Measurements from ENCODE around the gene SHMT2.

SHMT2 gene

DNA sequence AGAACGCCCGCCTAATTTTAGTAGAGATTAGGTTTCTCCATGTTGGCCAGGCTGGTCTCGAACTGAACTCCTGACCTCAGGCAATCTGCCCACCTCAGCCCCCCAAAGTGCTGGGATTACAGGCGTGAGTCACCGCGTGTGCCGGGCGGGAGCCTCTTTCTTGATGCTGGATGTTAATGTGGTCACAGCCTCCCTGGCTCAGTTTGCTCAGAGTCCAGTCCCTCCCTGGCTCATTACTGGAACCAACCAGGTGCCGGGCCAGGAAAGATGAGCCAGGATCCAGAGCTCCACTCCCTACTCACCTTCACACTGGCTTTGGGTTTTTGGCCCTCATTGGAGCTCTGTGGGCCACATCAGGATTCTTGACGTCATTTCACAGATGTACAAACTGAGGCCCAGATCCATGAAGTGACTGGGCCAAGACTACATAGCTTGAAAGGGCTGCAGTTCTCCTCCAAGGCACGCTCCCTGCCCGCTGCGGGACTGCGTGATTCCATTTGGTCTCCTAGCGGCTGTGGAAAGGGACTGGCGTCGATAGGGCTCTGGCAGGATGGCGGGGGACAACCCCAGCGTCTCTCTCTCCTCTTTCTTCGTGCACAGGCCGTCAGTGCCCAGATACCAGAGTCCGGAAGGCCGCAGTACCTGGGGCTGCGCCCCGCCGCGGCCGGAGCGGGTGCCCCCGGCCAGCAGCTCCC, 5.1 kb upstream of the SHMT2 start:
- H3K9ac ChIP-seq, result no peak overlapping the region
- H3K9me3 ChIP-seq (ENCODE audit: control insufficient read depth, low read length), result no peaks in the 10 kb centered on the region
- peaks cover 11% of the 10 kb centered on the region for H3K27me3 ChIP-seq (ENCODE audit: control insufficient read depth, insufficient read depth, low read length)
- no peaks in the 10 kb centered on the region for H3K79me2 ChIP-seq
- H3K4me3 ChIP-seq (ENCODE audit: low read depth, low read length), result no peak overlapping the region
- H2AFZ ChIP-seq, result no peak overlapping the region
- no peaks in the 10 kb centered on the region for H3K36me3 ChIP-seq (ENCODE audit: control insufficient read depth, insufficient read depth, low read length)
- TF ChIP-seq CTCF (IDR thresholded peaks at IDR 0.05), result no peak
- H3K4me1 ChIP-seq, result no peaks in the 10 kb centered on the region
- H3K4me2 ChIP-seq (ENCODE audit: low read length), result no peak overlapping the region
- no peak overlapping the region for H3K27ac ChIP-seq

DNA sequence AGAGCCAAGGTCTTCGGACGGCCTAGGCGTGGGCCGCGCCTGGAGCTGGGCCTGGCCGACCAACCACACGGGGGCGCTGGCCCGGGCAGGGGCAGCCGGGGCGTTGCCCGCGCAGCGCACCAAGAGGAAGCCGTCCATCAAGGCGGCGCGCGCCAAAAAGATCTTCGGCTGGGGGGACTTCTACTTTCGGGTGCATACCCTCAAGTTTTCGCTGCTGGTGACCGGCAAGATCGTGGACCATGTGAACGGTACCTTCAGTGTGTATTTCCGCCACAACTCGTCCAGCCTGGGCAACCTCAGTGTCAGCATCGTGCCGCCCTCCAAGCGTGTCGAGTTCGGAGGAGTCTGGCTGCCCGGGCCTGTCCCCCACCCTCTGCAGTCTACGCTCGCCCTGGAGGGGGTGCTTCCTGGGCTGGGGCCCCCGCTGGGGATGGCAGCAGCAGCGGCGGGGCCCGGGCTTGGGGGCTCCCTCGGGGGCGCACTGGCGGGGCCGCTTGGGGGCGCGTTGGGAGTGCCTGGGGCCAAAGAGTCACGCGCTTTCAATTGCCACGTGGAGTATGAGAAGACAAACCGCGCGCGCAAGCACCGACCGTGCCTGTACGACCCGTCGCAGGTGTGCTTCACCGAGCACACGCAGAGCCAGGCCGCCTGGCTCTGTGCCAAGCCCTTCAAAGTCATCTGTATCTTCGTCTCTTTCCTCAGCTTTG, 4.4 kb upstream of the SHMT2 start:
- Histone ChIP-seq H3K4me3 (ENCODE audit: low read depth, low read length) (no peak overlapping the region), H3K79me2 (no peaks in the 10 kb centered on the region)

GRCh38 chr12:57225680-57226210, 3.8 kb upstream of the SHMT2 start:
- Histone ChIP-seq H3K4me2 (ENCODE audit: low read length) (no peak overlapping the region), H3K4me3 (ENCODE audit: low read depth, low read length) (no peak overlapping the region), H2AFZ (no peak overlapping the region), H3K27me3 (ENCODE audit: control insufficient read depth, insufficient read depth, low read length) (peaks cover 9% of the 10 kb centered on the region), H3K79me2 (no peaks in the 10 kb centered on the region), H3K4me1 (peaks cover 9% of the 10 kb centered on the region), H3K9ac (no peak overlapping the region), H3K27ac (no peak overlapping the region), H3K36me3 (ENCODE audit: control insufficient read depth, insufficient read depth, low read length) (no peaks in the 10 kb centered on the region), H3K9me3 (ENCODE audit: control insufficient read depth, low read length) (no peaks in the 10 kb centered on the region)
- TF ChIP-seq CTCF (IDR thresholded peaks at IDR 0.05), result no peak

More for the DNA sequence above, 4.4 kb upstream of the SHMT2 start:
- no peak overlapping the region for H3K27ac ChIP-seq
- no peak overlapping the region for H3K4me2 ChIP-seq (ENCODE audit: low read length)
- peaks cover 5% of the 10 kb centered on the region for H3K4me1 ChIP-seq
- no peaks in the 10 kb centered on the region for H3K9me3 ChIP-seq (ENCODE audit: control insufficient read depth, low read length)
- peaks cover 9% of the 10 kb centered on the region for H3K27me3 ChIP-seq (ENCODE audit: control insufficient read depth, insufficient read depth, low read length)
- no peak overlapping the region for H2AFZ ChIP-seq
- TF ChIP-seq CTCF (IDR thresholded peaks at IDR 0.05), result peak; percentile 45
- no peak overlapping the region for H3K9ac ChIP-seq
- H3K36me3 ChIP-seq (ENCODE audit: control insufficient read depth, insufficient read depth, low read length), result no peaks in the 10 kb centered on the region

- Histone ChIP-seq H3K4me3 (ENCODE audit: low read depth, low read length) (no peak overlapping the region), H3K27me3 (ENCODE audit: control insufficient read depth, insufficient read depth, low read length) (peaks cover 9% of the 10 kb centered on the region), H3K4me2 (ENCODE audit: low read length) (no peak overlapping the region), H3K9me3 (ENCODE audit: control insufficient read depth, low read length) (no peaks in the 10 kb centered on the region), H3K9ac (no peak overlapping the region), H3K36me3 (ENCODE audit: control insufficient read depth, insufficient read depth, low read length) (no peaks in the 10 kb centered on the region), H3K4me1 (peaks cover 9% of the 10 kb centered on the region), H3K79me2 (no peaks in the 10 kb centered on the region), H3K27ac (no peak overlapping the region), H2AFZ (no peak overlapping the region)
- TF ChIP-seq CTCF (IDR thresholded peaks at IDR 0.05), result no peak
Measured at GRCh38 chr12:57226588-57227314, 2.8 kb upstream of the SHMT2 start.

All from parathyroid adenoma (tissue), 2 donors.